GM19239 (cell line): Measurements from ENCODE around the gene ST7L.

ENCODE experiments used
- DNase-seq: peaks from one replicate; pipeline ENCODE4 v3.0.0; 2011; ENCODE audit warnings: low spot score; ENCODE audit not compliant: insufficient read length
- FAIRE-seq: peaks from 2 replicates; lab custom pipeline; 2011; peaks lifted over from hg19 to GRCh38; lab: Jason Lieb, UNC

ST7L gene

DNA sequence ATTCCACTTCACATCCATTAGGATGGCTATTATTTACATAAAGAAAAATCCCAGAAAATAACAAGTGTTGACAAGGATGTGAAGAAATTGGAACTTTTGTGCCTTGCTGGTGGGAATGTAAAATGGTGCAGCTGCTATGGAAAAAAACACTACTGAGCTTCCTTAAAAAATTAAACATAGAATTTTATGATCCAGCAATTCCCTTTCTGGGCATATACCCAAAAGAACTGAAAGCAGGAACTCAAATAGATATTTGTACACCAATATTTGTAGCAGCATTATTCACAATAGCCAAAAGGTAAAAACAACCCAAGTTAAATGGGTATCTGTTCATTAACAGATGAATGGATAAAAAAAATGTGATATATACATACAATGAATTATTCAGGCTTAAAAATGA lies 64.5 kb downstream of the ST7L start:
- DNase-seq (no peak), FAIRE-seq (no peak)

DNA sequence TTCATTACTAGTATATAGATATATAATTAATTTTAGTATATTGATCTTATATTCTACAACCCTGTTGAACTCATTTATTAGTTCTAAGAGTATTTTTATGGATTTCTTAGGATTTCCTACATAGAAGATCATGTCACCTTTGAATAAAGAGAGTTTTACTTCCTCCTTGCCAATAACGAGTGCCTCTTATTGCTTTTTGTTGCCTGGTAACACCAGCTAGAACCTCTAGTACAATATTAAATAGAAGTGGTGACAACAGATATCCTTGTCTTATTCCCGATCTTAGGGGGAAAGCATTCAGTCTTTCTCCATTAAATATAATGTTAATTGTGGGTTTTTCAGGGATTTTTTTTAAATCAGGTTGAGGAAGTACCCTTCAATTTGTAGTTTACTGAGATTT lies 69.4 kb downstream of the ST7L start:
- FAIRE-seq = no peak
- no peak for DNase-seq

DNA sequence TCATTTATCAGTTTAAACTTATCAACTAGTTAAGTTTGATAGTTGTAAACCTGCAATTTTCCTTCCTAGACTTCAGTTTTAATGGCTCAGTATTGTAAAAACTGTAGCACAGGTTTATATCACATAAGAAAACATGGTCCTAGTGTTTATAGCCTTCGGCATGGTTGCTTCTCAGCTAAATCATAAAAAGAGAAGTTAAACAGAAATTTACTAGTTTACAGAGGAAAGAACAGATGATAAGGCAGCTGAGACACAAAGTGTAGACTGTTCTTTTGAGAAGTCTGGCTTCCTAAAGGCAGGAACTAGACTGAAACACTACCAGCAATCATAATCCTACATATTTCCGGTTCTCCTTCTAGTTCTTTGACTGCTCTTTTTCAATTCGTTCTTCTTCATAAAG lies 70.4 kb downstream of the ST7L start:
- FAIRE-seq = no peak
- no peak for DNase-seq

DNA sequence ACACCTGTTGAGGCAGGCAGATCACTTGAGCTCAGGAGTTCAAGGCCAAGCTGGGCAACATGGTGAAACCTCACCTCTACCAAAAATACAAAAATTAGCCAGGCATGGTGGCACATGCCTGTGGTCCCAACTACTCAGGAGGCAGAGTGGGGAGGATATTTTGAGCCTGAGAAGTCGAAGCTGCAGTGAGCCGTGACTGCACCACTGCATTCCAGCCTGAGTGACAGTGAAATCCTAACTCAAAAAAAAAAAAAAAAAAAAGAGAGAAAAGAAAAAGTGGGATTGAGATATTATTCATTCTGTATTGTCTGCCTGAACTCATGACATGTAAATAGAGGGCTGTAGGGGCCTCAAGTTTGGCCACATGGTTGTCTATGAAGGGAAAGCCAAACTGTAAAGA lies 72.9 kb downstream of the ST7L start:
- DNase-seq = no peak
- no peak for FAIRE-seq

DNA sequence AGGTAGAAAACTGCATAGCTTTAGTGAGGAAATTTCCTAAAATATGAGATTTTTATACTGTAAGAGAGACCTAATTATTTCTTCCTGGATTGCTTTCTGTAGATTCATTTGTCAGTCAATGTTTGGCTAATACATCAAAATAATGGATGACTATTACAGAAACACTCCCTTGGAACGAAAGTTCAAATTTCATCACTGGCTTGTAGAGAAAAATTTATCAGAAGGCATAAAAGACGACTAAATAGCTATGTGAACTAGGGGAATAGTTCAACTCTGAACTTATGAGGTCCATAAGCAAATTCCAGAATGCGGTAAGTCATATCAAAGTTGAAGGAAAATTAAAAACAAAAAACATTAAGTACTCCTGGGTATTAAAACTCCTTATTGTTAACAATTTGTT lies 74.2 kb downstream of the ST7L start:
- DNase-seq = no peak
- no peak for FAIRE-seq

DNA sequence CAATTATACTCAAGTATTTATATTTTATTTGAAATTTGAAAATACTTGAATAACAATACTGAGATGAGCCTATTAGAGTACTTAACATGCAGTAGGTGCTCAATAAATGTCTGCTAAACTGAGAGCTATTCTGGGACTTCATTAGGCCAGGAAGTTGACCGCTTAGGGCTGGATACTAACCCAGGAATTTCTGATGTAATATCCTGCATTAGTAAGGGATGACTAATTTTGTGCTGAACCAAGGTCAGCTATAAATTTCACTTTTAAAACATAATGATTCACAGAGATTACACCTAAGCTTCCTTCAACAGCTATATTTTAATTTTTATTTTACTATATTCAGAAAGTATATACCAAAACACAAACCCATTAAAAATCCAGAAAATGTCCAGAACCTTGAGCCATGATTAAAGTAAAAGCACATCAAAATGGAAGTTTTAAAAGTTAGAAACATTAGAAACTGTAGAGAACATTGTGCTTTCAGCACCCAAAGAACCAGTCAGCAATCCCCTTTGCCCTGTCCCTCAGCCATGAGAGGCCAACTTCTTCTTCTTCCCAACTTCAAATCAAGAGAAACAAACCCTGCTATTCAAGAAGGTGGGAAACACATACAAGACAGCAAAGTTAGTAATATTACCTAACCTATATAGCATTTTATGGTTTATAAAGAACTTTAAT lies 74.8 kb downstream of the ST7L start:
- FAIRE-seq = no peak
- DNase-seq = no peak

DNA sequence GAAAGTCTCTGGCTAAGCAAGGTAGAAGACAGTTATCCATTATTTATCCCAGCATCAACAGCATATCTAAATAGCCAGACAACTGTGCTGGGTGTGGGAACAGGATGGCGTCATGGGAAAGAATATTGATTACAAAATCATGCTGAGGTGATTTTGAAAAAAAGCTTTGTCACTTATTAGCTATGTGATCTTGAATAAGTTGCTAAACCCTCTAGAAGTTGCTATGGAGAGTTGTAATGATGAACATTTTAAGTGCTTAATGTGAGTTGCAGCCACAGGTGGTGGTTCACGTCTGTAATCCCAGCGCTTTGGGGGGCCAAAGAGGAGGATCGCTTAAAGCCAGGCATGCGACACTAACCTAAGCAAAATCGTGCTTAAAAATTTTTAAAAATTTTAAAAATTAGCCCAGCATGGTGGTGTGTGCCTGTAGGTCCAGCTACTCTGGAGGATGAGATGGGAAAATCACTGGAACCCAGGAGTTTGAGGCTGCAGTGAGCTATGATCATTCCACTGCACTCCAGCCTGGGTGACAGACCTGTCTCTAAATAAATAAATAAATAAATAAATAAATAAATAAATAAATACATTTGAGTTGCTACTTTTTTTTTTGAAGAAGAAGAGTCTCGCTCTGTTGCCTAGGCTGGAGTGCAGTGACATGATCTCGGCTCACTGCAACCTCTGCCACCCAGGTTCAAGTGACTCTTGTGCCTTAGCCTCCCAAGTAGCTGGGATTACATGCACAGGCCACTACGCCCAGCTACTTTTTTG lies 76.6 kb downstream of the ST7L start:
- DNase-seq (no peak), FAIRE-seq (no peak)

DNA sequence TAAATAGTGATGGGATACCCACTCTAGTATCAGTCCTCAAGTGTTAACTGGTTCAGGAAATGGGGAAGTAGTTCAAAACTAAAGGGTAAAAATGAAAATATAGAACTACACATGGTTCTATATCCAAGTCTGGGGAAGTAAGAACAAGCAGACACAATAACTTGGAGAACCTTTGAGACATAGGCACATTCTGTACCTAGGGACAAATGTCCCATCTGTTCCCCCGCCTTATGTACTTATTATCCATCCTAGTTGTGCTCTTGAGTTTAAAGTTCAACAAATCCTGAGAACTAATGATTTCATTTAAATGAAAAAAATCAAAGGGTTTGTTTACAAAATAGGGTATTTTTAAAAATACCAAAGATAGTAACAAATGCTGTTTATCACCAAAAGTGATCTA lies 77.6 kb downstream of the ST7L start:
- FAIRE-seq (no peak), DNase-seq (no peak)

DNA sequence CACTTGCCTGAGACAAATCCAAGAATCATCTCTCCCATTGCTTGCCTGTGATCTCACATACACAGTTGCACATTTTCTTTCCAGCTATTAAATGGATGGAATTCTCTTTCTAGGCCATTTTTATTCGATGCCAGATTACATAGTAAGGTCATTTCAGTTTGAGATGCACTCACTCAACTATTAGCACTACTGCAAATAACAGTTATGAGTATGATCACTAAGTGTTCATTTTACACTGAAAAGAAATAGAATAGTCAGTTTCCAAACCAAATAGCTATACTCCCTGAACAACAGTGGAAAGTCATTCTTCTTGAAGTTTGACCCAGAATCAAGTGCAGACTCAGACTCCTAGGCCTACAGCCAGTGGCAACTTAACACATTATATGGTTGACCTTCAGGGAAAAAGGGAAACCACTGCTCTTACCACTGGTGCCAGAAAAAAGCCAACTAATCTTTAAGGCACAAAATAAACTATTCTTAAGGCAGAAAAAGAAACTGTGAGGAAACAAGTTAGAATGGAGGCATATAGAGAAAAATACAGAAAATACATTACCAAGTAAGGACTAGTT lies 78.6 kb downstream of the ST7L start:
- FAIRE-seq = no peak
- DNase-seq = no peak

DNA sequence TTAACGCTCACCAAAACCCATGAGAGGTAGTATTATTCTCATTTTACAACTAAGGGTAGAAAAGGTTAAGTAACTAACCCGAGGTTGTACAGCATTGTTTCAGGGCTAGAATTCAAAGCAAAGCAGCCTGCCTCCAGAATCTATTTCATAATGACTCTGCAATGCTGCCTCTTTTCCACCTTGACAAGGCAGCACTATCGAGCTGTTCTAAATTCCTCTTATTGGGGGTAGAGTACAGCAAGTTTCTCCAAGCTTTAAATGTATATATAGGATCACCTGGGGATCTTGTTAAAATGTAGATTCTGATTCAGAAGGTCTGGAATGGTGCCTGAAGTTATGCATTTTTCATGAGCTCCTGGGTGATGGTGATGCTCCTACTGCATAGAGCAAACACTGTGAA lies 80.1 kb downstream of the ST7L start:
- DNase-seq = no peak
- no peak for FAIRE-seq

DNA sequence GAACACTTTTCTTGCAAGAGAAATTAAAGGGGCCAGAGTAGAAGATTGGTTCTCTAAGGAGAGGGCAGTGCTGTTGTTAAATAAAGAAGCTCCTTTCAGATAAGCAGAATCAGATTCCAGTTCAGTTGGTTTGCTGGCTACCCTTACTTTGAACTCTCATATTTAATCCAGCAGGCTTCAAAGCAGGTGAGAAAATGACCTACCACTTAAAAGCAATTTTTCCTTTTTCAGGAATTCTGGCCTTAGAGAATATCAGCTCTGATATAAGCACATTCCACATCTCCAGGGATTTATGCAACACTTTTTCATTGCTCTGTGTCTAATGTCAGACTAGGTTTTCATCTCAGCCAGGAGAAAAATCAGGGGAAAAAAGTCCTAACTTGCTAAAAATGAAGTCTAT lies 81.5 kb downstream of the ST7L start:
- DNase-seq (no peak), FAIRE-seq (no peak)

DNA sequence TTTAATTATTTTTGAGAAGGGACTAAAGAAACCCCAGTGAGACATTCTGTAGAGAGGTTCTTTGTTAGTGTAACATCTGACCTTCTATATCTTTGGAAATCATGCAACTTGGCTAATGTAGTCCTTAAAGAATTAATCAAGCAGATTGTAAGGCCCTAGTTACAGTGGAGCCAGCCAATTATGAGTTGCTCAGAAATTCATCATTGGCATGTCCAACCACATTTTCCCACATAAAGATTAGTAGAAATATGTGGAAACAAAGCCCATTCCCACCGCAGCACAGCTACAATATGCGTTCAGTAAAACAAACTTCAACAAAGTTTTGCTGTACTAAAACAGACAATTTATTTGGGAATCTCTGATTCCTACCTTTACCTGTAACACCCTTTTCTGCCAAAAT lies 82.4 kb downstream of the ST7L start:
- DNase-seq = no peak
- no peak for FAIRE-seq

DNA sequence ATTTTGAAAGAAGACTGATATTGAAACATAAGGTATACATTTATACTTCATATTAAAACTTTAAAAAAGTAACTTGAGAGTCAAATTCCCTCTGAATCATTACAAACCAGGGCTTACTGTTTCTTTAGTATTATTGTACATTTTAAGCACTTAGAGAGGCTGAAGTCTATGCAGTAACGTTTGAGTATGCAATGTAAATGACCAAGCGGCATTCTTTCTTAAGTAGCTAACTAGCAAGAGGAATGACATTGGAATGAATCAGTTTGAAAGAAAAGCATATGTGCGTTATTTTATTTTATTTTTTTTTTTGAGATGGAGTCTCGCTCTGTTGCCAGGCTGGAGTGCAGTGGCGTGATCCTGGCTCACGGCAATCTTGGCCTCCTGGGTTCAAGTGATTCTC lies 85.9 kb downstream of the ST7L start:
- no peak for DNase-seq
- FAIRE-seq = no peak

DNA sequence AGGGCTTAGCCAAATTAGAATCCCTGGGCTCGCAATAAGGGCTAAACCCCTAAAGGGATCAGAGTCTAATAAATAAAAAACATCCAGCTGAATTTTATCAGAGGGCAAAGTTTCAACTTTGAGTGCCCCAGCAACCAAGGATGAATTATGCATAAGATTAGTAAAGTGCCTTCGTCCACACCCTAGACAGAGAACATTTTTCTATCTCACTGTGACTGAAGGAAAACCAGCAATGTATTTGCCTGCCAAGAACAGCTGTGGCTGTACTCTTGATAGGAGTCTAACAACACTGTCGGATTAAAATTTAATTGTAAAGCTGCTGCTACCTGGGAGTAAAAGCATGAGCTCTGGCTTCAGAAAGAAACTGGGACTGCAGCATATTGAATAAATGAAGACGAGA lies 86.9 kb downstream of the ST7L start:
- FAIRE-seq (no peak), DNase-seq (no peak)

DNA sequence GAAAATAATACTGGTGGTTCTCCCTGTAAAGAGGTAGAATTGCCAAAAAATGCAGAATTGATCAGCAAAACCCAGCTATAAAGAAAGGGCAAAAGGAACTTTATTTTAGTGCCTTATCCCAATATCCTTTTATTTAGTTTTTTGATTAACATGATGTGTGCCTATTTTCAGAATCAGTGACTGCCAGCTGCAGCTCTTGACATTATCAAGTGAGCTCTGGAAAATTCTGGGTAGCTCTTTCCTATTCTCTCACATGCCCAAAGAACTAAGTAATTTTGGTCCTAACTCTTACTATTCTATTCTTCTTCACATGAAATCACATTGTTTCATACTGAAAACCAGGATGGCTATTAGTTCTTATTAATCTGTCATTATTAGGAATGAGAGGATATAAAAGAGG lies 88.1 kb downstream of the ST7L start:
- FAIRE-seq (no peak), DNase-seq (no peak)

DNA sequence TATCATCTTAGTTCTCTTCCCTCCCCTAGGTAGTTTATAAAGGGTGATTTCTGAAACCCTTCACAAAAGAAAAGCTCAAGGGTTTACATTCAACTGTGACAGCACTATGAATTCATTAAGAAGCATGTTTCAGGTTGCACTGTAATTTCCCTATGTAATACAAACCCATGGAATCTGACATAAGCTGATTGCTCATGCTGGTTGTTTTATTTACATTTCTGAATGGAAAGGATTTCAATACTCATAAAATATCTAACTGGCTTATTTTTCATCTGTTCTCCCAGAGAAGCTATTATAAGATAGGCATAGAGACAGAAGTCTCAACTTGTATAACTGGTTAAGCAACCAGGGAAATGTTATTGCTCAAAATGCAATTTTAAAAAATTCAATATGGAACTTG lies 89.6 kb downstream of the ST7L start:
- no peak for DNase-seq
- FAIRE-seq = no peak

DNA sequence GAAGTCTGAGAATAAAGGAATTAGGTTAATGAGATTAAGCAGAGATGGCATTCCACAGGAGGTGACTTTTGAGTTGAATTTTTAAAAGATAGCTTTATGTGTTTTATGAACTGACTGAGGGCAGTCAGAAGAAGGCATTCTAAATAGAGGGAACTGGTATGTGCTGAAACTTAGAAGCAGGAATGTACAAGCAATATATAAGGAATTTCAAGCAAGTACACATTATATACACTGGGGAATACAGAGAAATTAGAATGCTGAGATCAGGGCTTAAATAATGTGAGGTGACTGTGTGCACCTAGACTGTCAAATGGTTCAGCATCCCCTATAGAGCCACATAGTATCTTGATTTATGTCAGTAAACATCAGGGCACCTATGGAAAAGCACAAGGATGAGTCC lies 90.9 kb downstream of the ST7L start:
- DNase-seq = no peak
- no peak for FAIRE-seq

DNA sequence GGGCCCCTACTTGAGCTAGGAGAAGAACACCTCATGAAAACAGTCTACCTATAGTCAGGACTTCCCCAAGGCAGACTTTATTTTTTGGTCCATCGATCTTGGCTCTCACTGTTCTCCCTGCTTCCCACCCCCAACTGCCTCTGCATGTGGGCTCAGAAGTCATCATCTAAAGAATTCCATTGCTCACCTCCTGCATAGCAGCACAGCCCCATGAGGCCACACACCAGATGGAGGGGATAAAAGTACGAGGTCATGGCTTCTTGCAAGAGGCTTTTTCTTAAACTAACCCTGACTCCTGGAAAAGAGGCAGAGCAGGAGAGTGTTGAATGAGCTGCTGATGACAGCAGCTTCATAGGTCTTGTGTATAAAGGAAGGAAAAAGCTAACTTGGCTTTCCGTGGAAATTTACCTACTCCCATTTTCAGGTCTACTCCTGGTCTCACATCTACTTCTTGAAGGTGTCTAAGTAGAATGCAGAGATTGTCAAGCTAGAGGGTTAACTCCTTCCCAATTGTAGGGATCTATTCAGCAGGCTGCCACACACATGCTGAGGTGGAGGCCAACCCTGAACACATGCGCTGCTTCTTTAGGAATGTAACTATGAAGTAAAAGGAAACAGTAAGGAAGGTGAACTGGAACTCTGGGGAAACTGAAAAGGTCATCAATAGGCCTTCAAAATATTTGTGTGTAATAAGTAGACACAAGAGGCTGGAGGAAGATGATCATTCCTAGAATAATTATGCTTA lies 91.5 kb downstream of the ST7L start:
- no peak for FAIRE-seq

DNA sequence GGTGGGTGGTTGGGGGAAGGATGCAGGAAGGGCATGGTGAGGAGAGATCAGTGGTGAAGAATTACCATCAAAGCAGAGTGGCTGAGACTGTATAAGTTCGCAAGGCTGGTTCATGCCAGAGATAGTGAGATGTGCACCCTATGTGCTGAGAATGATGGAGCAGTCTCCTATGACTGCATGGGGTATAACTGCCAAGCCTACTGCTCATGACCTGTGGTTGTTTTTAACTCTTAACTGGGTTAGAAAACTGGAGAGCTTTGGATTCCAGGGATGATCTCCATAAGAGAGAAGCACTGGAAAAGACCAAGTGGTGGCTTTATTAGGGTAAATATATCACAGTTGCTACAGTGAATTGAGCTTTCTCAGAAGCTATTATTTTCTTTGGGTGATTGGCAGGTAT lies 94.0 kb downstream of the ST7L start:
- FAIRE-seq (no peak), DNase-seq (no peak)

More for the DNA sequence above, 91.5 kb downstream of the ST7L start:
- DNase-seq = no peak

DNA sequence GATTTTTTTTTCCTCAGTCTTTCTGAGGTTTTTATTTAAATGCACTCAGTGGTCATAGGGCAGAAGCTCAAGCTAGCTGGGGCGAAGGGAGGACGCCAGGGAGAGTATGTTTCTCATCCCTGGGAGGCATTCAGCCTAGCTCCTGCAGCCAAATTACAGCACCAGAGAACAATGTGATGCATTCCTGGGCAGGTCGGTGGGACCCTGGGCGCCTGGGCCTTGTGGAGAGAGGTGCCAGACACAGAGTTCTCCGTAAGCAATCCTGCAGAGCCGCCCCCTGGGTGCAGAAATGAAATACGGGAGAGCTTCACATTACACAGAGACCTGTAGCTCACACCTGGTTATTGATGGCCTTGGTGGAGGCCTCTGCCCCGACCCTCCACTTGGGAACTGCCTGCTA lies 94.7 kb downstream of the ST7L start:
- FAIRE-seq = no peak
- no peak for DNase-seq

DNA sequence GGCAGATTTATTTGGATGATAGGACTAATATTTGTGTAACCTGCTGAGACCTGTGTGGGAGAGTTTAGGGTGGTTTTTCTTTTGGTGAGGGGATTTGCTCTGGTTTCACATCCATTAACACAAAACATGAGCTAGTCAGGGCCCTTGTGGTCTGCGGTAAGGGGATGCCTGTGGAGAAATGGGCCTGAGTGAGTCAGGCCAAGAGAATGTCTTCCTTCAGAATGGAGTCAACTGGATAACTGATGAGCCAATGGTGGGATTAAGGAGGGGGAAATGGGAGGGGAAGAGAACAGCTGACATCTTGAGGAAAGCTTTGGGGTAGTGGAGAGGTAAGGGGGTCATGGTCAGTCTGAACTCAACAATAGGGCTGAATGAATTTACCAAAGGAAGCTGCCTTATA lies 96.3 kb downstream of the ST7L start:
- FAIRE-seq (no peak), DNase-seq (no peak)
